ENCODE measurements around the gene CNTRL. TPM values are rescaled to one million over a fixed set of nuclear protein-coding genes. Genes with fewer than 3 reads are reported as not detected.

Gene CNTRL
- total RNA-seq, 1 experiment from 2014 or later, result 11.2 TPM

GRCh38 chr9:121194730-121195129 is 120.0 kb downstream of the CNTRL start:
- no peak for DNase-seq
- H3K36me3 Mint-ChIP-seq (ENCODE audit: insufficient read depth, unreplicated experiment), result peaks cover 3% of the 10 kb centered on the region
- no peaks in the 10 kb centered on the region for H3K9me3 Mint-ChIP-seq (ENCODE audit: low read depth, unreplicated experiment)
- CTCF ChIA-PET, result no interaction called here
- TF ChIP-seq CTCF (IDR thresholded peaks at IDR 0.05; ENCODE audit: unreplicated experiment), result no peak
- no peaks in the 10 kb centered on the region for H3K27me3 Mint-ChIP-seq (ENCODE audit: unreplicated experiment)
- H3K27ac Mint-ChIP-seq (ENCODE audit: unreplicated experiment), result peak overlapping the region; percentile 24
- H3K4me1 Mint-ChIP-seq (ENCODE audit: low read depth, unreplicated experiment), result peaks cover 29% of the 10 kb centered on the region
- no TSS peak for BruUV-seq (replicated peaks)
- intact Hi-C loops (cut with micrococcal nuclease; ENCODE audit: unreplicated experiment), result no loop called here
- no peak overlapping the region for H3K4me3 Mint-ChIP-seq (ENCODE audit: low read depth, unreplicated experiment)

- H3K4me3 Mint-ChIP-seq (ENCODE audit: low read depth, unreplicated experiment), result peak overlapping the region; percentile 17
- peaks cover 16% of the 10 kb centered on the region for H3K36me3 Mint-ChIP-seq (ENCODE audit: insufficient read depth, unreplicated experiment)
- CTCF ChIA-PET, result no interaction called here
- no peak for TF ChIP-seq CTCF (IDR thresholded peaks at IDR 0.05; ENCODE audit: unreplicated experiment)
- peaks cover 33% of the 10 kb centered on the region for H3K4me1 Mint-ChIP-seq (ENCODE audit: low read depth, unreplicated experiment)
- H3K27ac Mint-ChIP-seq (ENCODE audit: unreplicated experiment), result no peak overlapping the region
- no peak for DNase-seq
- no TSS peak for BruUV-seq (replicated peaks)
- intact Hi-C loops (cut with micrococcal nuclease; ENCODE audit: unreplicated experiment), result no loop called here
- no peaks in the 10 kb centered on the region for H3K27me3 Mint-ChIP-seq (ENCODE audit: unreplicated experiment)
- H3K9me3 Mint-ChIP-seq (ENCODE audit: low read depth, unreplicated experiment), result no peaks in the 10 kb centered on the region
These were observed 121.6 kb downstream of the CNTRL start for GRCh38 chr9:121196389-121196788.

GRCh38 chr9:121197132-121197531 is 122.4 kb downstream of the CNTRL start:
- peaks cover 23% of the 10 kb centered on the region for H3K36me3 Mint-ChIP-seq (ENCODE audit: insufficient read depth, unreplicated experiment)
- H3K27me3 Mint-ChIP-seq (ENCODE audit: unreplicated experiment), result no peaks in the 10 kb centered on the region
- CTCF ChIA-PET, result no interaction called here
- no TSS peak for BruUV-seq (replicated peaks)
- TF ChIP-seq CTCF (IDR thresholded peaks at IDR 0.05; ENCODE audit: unreplicated experiment), result no peak
- DNase-seq, result no peak
- intact Hi-C loops (cut with micrococcal nuclease; ENCODE audit: unreplicated experiment), result no loop called here
- H3K4me1 Mint-ChIP-seq (ENCODE audit: low read depth, unreplicated experiment), result peaks cover 33% of the 10 kb centered on the region
- H3K27ac Mint-ChIP-seq (ENCODE audit: unreplicated experiment), result no peak overlapping the region
- no peak overlapping the region for H3K4me3 Mint-ChIP-seq (ENCODE audit: low read depth, unreplicated experiment)
- no peaks in the 10 kb centered on the region for H3K9me3 Mint-ChIP-seq (ENCODE audit: low read depth, unreplicated experiment)

- CTCF ChIA-PET, result interaction anchor here (1.5 kb wide), 1 partner anchor 27 kb away, joined by 3 read pairs; no protein-coding TSS in a partner anchor
- Mint-ChIP-seq H3K27me3 (ENCODE audit: unreplicated experiment) (no peaks in the 10 kb centered on the region), H3K4me1 (ENCODE audit: low read depth, unreplicated experiment) (peaks cover 30% of the 10 kb centered on the region), H3K4me3 (ENCODE audit: low read depth, unreplicated experiment) (peak overlapping the region; percentile 82), H3K9me3 (ENCODE audit: low read depth, unreplicated experiment) (no peaks in the 10 kb centered on the region), H3K36me3 (ENCODE audit: insufficient read depth, unreplicated experiment) (peaks cover 26% of the 10 kb centered on the region), H3K27ac (ENCODE audit: unreplicated experiment) (peak overlapping the region; percentile 71)
- DNase-seq, result no peak
- intact Hi-C loops (cut with micrococcal nuclease; ENCODE audit: unreplicated experiment), result no loop called here
- no TSS peak for BruUV-seq (replicated peaks)
- TF ChIP-seq CTCF (IDR thresholded peaks at IDR 0.05; ENCODE audit: unreplicated experiment), result no peak
These were observed 123.8 kb downstream of the CNTRL start for GRCh38 chr9:121198512-121199042.

All from Calu3 (cell line).